ENCODE measurements around the gene ERAP2. TPM values are rescaled to one million over a fixed set of nuclear protein-coding genes. Genes with fewer than 3 reads are reported as not detected.

ERAP2 gene
- total RNA-seq, 2 experiments from 2014 or later, result 93.0 to 96.0 TPM

DNA sequence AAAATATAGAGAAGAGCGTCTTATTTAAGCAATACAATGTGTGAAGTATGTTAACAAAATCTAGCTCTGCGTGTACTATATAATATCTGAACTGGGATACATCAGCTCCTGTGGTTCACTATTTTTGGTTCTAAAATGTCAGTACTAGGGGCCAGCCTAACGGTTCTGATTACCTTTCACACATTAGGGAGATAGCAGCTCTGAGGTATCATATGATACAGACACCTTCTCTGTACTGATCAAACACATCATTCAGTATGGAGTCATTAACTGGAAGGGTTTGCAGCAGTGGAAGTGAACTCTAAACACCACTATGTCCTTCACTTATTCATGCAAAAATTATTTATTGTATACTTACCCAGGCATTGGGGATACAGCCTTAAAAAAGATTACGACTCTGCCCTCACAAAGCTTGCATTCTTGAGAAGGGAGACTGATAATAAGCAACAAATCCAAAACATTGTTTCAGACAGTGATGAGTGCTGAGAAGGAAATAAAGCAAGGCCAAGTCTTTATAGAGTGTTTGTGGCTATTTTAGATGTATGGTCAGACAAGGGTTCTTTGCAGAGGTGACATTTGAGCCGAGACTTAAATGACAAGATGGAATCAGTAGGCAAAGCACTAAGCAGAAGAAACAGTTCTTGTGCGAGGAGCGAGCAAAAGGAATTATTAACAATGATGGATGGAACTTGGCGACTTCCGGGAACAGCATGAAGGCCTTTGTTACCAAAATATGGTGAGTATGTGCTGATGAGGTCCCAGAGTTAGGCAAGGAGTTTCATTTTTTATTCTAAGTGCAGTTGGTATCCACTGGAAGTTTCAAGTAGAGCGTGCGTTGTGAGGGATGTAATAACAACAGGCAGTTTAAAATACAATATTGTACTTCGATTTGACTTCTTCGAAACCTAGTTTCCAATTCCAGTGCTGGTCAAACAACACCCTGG is 57.7 kb downstream of the ERAP2 start:
- no peaks in the 10 kb centered on the region for H3K27me3 Mint-ChIP-seq (ENCODE audit: low read depth)

DNA sequence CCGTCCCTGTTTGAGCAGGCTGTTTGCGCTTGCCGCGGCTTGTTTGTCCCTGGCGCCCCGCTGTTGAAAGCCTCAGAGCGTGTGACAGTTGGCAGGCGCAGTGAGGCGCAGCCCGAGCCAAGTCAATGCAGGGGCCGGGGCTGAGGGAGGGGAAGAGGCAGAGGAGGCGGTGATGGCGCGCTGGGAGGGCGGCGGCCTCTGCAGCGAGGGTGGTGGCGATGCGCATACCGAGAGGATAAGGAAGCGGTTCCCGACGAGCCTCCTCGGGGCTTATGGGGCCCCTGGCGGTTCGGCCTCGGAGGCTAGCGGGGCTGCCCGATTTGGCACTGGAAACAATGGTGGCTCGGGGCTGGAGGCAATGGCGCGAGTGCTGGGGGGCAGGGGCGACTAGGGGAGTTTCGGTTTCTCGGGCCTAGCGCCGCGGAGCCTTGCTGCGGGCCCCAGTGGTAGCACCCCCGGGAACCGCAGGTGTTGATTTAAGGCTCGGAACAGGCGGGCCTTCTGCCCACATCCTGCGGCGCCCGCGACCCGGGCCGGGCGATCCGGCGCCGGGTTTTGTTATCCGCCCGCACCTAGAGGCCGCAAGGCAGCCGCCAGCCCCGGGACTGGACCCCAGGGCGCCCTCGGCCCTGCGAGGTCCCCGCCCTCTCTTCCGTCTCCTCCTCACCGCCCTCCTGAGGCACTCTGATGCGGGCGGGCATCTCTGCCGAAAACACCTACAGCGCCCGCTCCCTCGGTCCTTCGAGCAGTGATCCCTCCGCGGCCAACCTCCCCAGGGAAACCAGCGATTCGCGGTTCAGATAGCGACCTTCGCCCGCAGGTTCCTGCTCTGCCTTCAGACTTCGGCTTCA is 58.6 kb downstream of the ERAP2 start:
- Mint-ChIP-seq H3K4me3 (peak overlapping the region; percentile 88), H3K27ac (peak overlapping the region; percentile 98), H3K27me3 (ENCODE audit: low read depth) (no peaks in the 10 kb centered on the region), H3K4me1 (ENCODE audit: low read depth) (peaks cover 51% of the 10 kb centered on the region), H3K36me3 (ENCODE audit: low read depth) (peaks cover 24% of the 10 kb centered on the region), H3K9me3 (ENCODE audit: insufficient read depth) (no peaks in the 10 kb centered on the region)
- DNase-seq, result peak; percentile 96
- POLR2A ChIA-PET, result interaction anchor here (0.7 to 2.7 kb wide), 3 partner anchors 25 to 61 kb away, joined by 3 to 66 read pairs (median 4); no protein-coding TSS in a partner anchor
- peak; percentile 77 for ATAC-seq
- CTCF ChIA-PET, result no interaction called here

More for the DNA sequence above, 57.7 kb downstream of the ERAP2 start:
- CTCF ChIA-PET, result interaction anchor here (1.0 to 1.5 kb wide), 5 partner anchors 10 to 227 kb away, joined by 4 to 13 read pairs (median 5); partner anchors contain the start of gene ERAP2
- H3K36me3 Mint-ChIP-seq (ENCODE audit: low read depth), result peaks cover 27% of the 10 kb centered on the region
- DNase-seq, result peak; percentile 49
- POLR2A ChIA-PET, result interaction anchor here (0.7 to 2.0 kb wide), 17 partner anchors 9 to 271 kb away, joined by 3 to 13 read pairs (median 5); partner anchors contain the start of genes ERAP1 and ERAP2
- H3K9me3 Mint-ChIP-seq (ENCODE audit: insufficient read depth), result no peaks in the 10 kb centered on the region
- H3K4me3 Mint-ChIP-seq, result peak overlapping the region; percentile 88
- no peak for ATAC-seq
- peak overlapping the region; percentile 98 for H3K27ac Mint-ChIP-seq
- peaks cover 49% of the 10 kb centered on the region for H3K4me1 Mint-ChIP-seq (ENCODE audit: low read depth)

GRCh38 chr5:96935559-96936430 is 59.5 kb downstream of the ERAP2 start, which contains the start of gene LNPEP:
Gene LNPEP (plus strand): TSS chr5:96936080. CDS start chr5:96936156, 76 bp downstream.
- H3K36me3 Mint-ChIP-seq (ENCODE audit: low read depth), result peaks cover 24% of the 10 kb centered on the region
- ChIA-PET POLR2A (interaction anchor here (0.6 to 2.7 kb wide), 20 partner anchors 8 to 273 kb away, joined by 3 to 66 read pairs (median 4); partner anchors contain the start of genes CAST, ERAP1 and ERAP2), CTCF (interaction anchor here (0.9 to 2.9 kb wide), 8 partner anchors 23 to 207 kb away, joined by 3 to 17 read pairs (median 5); partner anchors contain the start of genes ERAP2 and LIX1)
- peak within 1 kb of the TSS; percentile 88 for H3K4me3 Mint-ChIP-seq
- H3K4me1 Mint-ChIP-seq (ENCODE audit: low read depth), result peaks cover 52% of the 10 kb centered on the region
- ATAC-seq (peak; percentile 64), DNase-seq (peak; percentile 96)
- peak within 1 kb of the TSS; percentile 98 for H3K27ac Mint-ChIP-seq
- no peaks in the 10 kb centered on the region for H3K27me3 Mint-ChIP-seq (ENCODE audit: low read depth)
- H3K9me3 Mint-ChIP-seq (ENCODE audit: insufficient read depth), result no peaks in the 10 kb centered on the region

DNA sequence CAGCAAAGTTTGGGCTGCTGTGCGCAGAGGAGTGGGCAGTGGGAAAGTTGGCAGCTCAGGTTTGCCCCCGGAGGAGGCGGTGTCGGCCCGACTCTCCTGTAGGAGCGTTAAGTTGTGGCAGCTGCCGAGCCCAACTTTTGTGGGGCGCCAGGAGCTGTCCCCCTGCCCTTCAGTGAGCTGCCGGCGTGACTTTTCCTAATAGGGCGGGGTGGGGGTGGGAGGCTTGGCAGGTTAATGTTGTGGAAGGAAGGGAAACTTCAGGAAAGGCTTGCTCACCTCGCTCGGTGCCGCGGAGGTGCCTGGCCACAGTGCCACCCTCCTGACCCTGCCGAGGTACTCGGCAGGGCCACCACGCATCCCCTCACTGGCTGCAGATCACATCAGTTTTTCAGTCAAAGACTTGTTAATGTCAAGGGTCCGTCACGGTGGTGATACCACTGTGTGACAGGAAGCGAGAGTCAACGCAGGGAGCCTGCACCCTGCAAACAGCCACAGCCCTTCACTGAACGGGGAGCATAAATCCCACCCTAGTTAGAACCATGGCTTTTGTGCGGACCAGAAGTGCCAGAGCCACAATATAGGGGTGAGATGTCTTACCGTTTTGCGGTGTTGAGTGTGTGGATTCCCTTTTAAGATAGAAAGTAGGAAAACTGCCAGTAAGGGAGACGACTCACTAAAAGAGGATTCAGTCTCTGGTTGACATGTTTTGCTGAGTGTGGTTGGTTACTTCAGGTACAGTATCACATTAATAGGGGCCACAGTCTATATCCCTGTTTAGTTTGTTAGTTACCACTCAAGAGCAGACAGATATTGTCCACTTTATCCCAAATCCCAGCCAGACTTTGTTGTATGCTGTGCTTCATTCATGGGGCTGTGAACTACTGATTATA is 60.4 kb downstream of the ERAP2 start:
- peak overlapping the region; percentile 88 for H3K4me3 Mint-ChIP-seq
- ATAC-seq (peak; percentile 16), DNase-seq (peak; percentile 78)
- ChIA-PET POLR2A (interaction anchor here (0.6 to 2.7 kb wide), 19 partner anchors 7 to 274 kb away, joined by 3 to 66 read pairs (median 4); partner anchors contain the start of genes CAST, ERAP1 and ERAP2), CTCF (interaction anchor here (0.9 to 2.9 kb wide), 9 partner anchors 22 to 206 kb away, joined by 3 to 17 read pairs (median 5); partner anchors contain the start of genes ERAP2 and LIX1)
- H3K9me3 Mint-ChIP-seq (ENCODE audit: insufficient read depth), result no peaks in the 10 kb centered on the region
- H3K27me3 Mint-ChIP-seq (ENCODE audit: low read depth), result no peaks in the 10 kb centered on the region
- peaks cover 51% of the 10 kb centered on the region for H3K4me1 Mint-ChIP-seq (ENCODE audit: low read depth)
- peaks cover 30% of the 10 kb centered on the region for H3K36me3 Mint-ChIP-seq (ENCODE audit: low read depth)
- peak overlapping the region; percentile 98 for H3K27ac Mint-ChIP-seq

DNA sequence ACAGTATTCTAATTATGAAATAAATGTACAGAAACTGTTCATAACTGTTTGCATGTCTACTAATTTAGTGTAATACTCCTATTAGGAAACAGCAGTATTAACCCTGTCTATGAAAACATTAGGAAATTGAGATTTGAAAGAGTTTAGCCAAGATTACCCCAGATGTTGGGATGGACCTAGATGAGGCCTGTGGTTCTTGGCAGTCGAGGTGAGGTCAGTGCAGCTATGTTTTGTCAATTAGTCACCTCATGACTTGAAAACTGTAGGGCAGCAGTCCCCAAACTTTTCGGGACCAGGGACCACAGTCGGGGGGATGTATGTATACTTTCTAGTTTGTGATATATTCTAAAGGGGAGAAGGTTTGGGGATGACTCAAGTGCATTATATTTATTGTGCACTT is 64.3 kb downstream of the ERAP2 start:
- Mint-ChIP-seq H3K27ac (no peak overlapping the region), H3K36me3 (ENCODE audit: low read depth) (peaks cover 49% of the 10 kb centered on the region), H3K4me3 (peak overlapping the region; percentile 46), H3K4me1 (ENCODE audit: low read depth) (peaks cover 58% of the 10 kb centered on the region), H3K9me3 (ENCODE audit: insufficient read depth) (no peaks in the 10 kb centered on the region), H3K27me3 (ENCODE audit: low read depth) (no peaks in the 10 kb centered on the region)
- no peak for ATAC-seq
- DNase-seq, result no peak
- ChIA-PET CTCF (interaction anchor here (1.3 to 3.0 kb wide), 4 partner anchors 21 to 220 kb away, joined by 3 to 24 read pairs (median 6); partner anchors contain the start of gene LIX1), POLR2A (interaction anchor here (0.6 kb wide), 1 partner anchor 72 kb away, joined by 3 read pairs; no protein-coding TSS in a partner anchor)

GRCh38 chr5:96941140-96941539 is 64.8 kb downstream of the ERAP2 start:
- Mint-ChIP-seq H3K27me3 (ENCODE audit: low read depth) (no peaks in the 10 kb centered on the region), H3K4me3 (no peak overlapping the region), H3K4me1 (ENCODE audit: low read depth) (peaks cover 64% of the 10 kb centered on the region), H3K27ac (peak overlapping the region; percentile 58), H3K9me3 (ENCODE audit: insufficient read depth) (no peaks in the 10 kb centered on the region), H3K36me3 (ENCODE audit: low read depth) (peaks cover 55% of the 10 kb centered on the region)
- no peak for ATAC-seq
- no peak for DNase-seq
- CTCF ChIA-PET, result interaction anchor here (1.0 to 3.0 kb wide), 7 partner anchors 20 to 221 kb away, joined by 4 to 24 read pairs (median 6); partner anchors contain the start of gene LIX1
- POLR2A ChIA-PET, result interaction anchor here (0.7 kb wide), 1 partner anchor 31 kb away, joined by 3 read pairs; no protein-coding TSS in a partner anchor

- H3K4me1 Mint-ChIP-seq (ENCODE audit: low read depth), result peaks cover 67% of the 10 kb centered on the region
- no peak overlapping the region for H3K4me3 Mint-ChIP-seq
- CTCF ChIA-PET, result interaction anchor here (1.0 to 3.0 kb wide), 5 partner anchors 27 to 220 kb away, joined by 4 to 24 read pairs (median 6); no protein-coding TSS in a partner anchor
- ATAC-seq (peak; percentile 29), DNase-seq (no peak)
- H3K27ac Mint-ChIP-seq, result peak overlapping the region; percentile 62
- peaks cover 58% of the 10 kb centered on the region for H3K36me3 Mint-ChIP-seq (ENCODE audit: low read depth)
- no peaks in the 10 kb centered on the region for H3K9me3 Mint-ChIP-seq (ENCODE audit: insufficient read depth)
- POLR2A ChIA-PET, result interaction anchor here (0.6 to 0.8 kb wide), 2 partner anchors 19 to 142 kb away, joined by 3 to 4 read pairs; no protein-coding TSS in a partner anchor
- no peaks in the 10 kb centered on the region for H3K27me3 Mint-ChIP-seq (ENCODE audit: low read depth)
These were observed 65.8 kb downstream of the ERAP2 start for GRCh38 chr5:96942078-96942477.

GRCh38 chr5:96942911-96943310 is 66.6 kb downstream of the ERAP2 start:
- CTCF ChIA-PET, result interaction anchor here (1.6 to 1.9 kb wide), 3 partner anchors 54 to 219 kb away, joined by 6 to 8 read pairs (median 8); no protein-coding TSS in a partner anchor
- Mint-ChIP-seq H3K4me3 (no peak overlapping the region), H3K27ac (no peak overlapping the region), H3K9me3 (ENCODE audit: insufficient read depth) (no peaks in the 10 kb centered on the region), H3K27me3 (ENCODE audit: low read depth) (no peaks in the 10 kb centered on the region), H3K36me3 (ENCODE audit: low read depth) (peaks cover 55% of the 10 kb centered on the region), H3K4me1 (ENCODE audit: low read depth) (peaks cover 66% of the 10 kb centered on the region)
- POLR2A ChIA-PET, result interaction anchor here (1.5 kb wide), 1 partner anchor 9 kb away, joined by 3 read pairs; no protein-coding TSS in a partner anchor
- DNase-seq, result no peak
- no peak for ATAC-seq

DNA sequence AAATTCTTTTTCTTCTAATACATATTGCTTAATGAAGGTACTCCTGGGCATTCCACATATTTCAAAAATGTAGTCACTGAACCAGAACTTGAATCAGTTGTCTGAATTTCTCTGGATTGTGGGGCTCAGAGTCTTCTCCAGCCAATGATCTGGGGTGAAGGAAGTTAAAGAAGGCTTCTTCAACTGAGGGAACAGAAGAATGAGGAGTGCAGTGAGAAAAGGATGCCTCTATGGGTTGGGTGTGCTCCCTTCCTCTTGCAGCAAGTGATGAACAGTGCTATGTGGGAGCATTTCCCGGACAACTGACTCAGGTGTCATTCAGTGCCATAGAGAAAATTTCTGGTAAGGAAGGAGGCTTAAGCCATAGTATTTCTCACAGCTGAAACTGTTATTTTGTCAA is 67.5 kb downstream of the ERAP2 start:
- H3K4me3 Mint-ChIP-seq, result no peak overlapping the region
- no peaks in the 10 kb centered on the region for H3K9me3 Mint-ChIP-seq (ENCODE audit: insufficient read depth)
- H3K27me3 Mint-ChIP-seq (ENCODE audit: low read depth), result no peaks in the 10 kb centered on the region
- H3K4me1 Mint-ChIP-seq (ENCODE audit: low read depth), result peaks cover 57% of the 10 kb centered on the region
- no peak for DNase-seq
- ATAC-seq, result no peak
- POLR2A ChIA-PET, result interaction anchor here (0.9 to 1.5 kb wide), 2 partner anchors 8 to 10 kb away, joined by 3 to 4 read pairs; partner anchors contain the start of gene LNPEP
- peaks cover 52% of the 10 kb centered on the region for H3K36me3 Mint-ChIP-seq (ENCODE audit: low read depth)
- peak overlapping the region; percentile 28 for H3K27ac Mint-ChIP-seq
- CTCF ChIA-PET, result interaction anchor here (1.7 kb wide), 1 partner anchor 75 kb away, joined by 8 read pairs; no protein-coding TSS in a partner anchor

Data from activated CD8-positive, alpha-beta T cell treated with anti-CD3 and anti-CD28 coated beads, Interleukin-2, amount 10 ng/mL, durations not matched to agents 7 days and 5 days (primary cell).